ENCODE results near the gene TEAD1. TPM values are rescaled to one million over a fixed set of nuclear protein-coding genes. Genes with fewer than 3 reads are reported as not detected.

Gene TEAD1
- polyA plus RNA-seq, 1 donor from 2014 or later = 12.2 TPM

GRCh38 chr11:12991426-12991825 is 317.2 kb downstream of the TEAD1 start:
- no peak overlapping the region for H3K4me3 ChIP-seq (ENCODE audit: low read length)
- no peaks in the 10 kb centered on the region for H4K20me1 ChIP-seq (ENCODE audit: insufficient read depth)
- no peaks in the 10 kb centered on the region for H3K27me3 ChIP-seq (ENCODE audit: insufficient read depth, low read depth, low read length)
- H2AFZ ChIP-seq (ENCODE audit: low read depth, low read length) = no peak overlapping the region
- H3K4me2 ChIP-seq (ENCODE audit: low read length) = no peak overlapping the region
- no peaks in the 10 kb centered on the region for H3K36me3 ChIP-seq (ENCODE audit: insufficient read depth, low read length)
- H3K9ac ChIP-seq (ENCODE audit: low read length) = no peak overlapping the region
- no peaks in the 10 kb centered on the region for H3K9me2 ChIP-seq (ENCODE audit: insufficient read depth, low read length)
- TF ChIP-seq SMC3 (conservative IDR thresholded peaks at IDR 0.05; ENCODE audit: poor library complexity) (no peak), RAD21 (conservative IDR thresholded peaks at IDR 0.05) (no peak), EZH2 (IDR thresholded peaks at IDR 0.05; ENCODE audit: borderline replicate concordance, insufficient read depth, low read length, poor library complexity, severe bottlenecking) (no peak), TAF1 (IDR thresholded peaks at IDR 0.05; ENCODE audit: low read depth) (no peak), REST (IDR thresholded peaks at IDR 0.05; ENCODE audit: borderline replicate concordance) (no peak)
- H3K27ac ChIP-seq (ENCODE audit: low read length) = no peak overlapping the region
- no peaks in the 10 kb centered on the region for H3F3A ChIP-seq (ENCODE audit: insufficient read depth, low read length, poor library complexity, severe bottlenecking)
- no peaks in the 10 kb centered on the region for H3K79me2 ChIP-seq (replicated peaks; ENCODE audit: insufficient read depth, low read length)
- H3K9me3 ChIP-seq (ENCODE audit: low read length) = no peaks in the 10 kb centered on the region

- Histone ChIP-seq H3K4me2 (ENCODE audit: low read length) (no peak overlapping the region), H3K27me3 (ENCODE audit: insufficient read depth, low read depth, low read length) (no peaks in the 10 kb centered on the region), H3K4me3 (ENCODE audit: low read length) (no peak overlapping the region), H3K27ac (ENCODE audit: low read length) (no peak overlapping the region), H2AFZ (ENCODE audit: low read depth, low read length) (no peak overlapping the region), H3K9ac (ENCODE audit: low read length) (no peak overlapping the region), H3K9me3 (ENCODE audit: low read length) (no peaks in the 10 kb centered on the region), H3K9me2 (ENCODE audit: insufficient read depth, low read length) (no peaks in the 10 kb centered on the region), H3K36me3 (ENCODE audit: insufficient read depth, low read length) (no peaks in the 10 kb centered on the region), H3F3A (ENCODE audit: insufficient read depth, low read length, poor library complexity, severe bottlenecking) (no peaks in the 10 kb centered on the region), H3K79me2 (replicated peaks; ENCODE audit: insufficient read depth, low read length) (no peaks in the 10 kb centered on the region), H4K20me1 (ENCODE audit: insufficient read depth) (no peaks in the 10 kb centered on the region)
- TF ChIP-seq SMC3 (conservative IDR thresholded peaks at IDR 0.05; ENCODE audit: poor library complexity) (no peak), EP300 (conservative IDR thresholded peaks at IDR 0.05; ENCODE audit: poor library complexity, severe bottlenecking) (no peak), CTCF (IDR thresholded peaks at IDR 0.05; ENCODE audit: poor library complexity, severe bottlenecking) (no peak), EZH2 (IDR thresholded peaks at IDR 0.05; ENCODE audit: borderline replicate concordance, insufficient read depth, low read length, poor library complexity, severe bottlenecking) (no peak), REST (IDR thresholded peaks at IDR 0.05; ENCODE audit: borderline replicate concordance) (no peak), TAF1 (IDR thresholded peaks at IDR 0.05; ENCODE audit: low read depth) (no peak), POLR2AphosphoS5 (IDR thresholded peaks at IDR 0.05) (no peak), RAD21 (conservative IDR thresholded peaks at IDR 0.05) (no peak), MXI1 (conservative IDR thresholded peaks at IDR 0.05; ENCODE audit: poor library complexity, severe bottlenecking) (no peak)
These were observed 319.4 kb downstream of the TEAD1 start for GRCh38 chr11:12993626-12994025.

Small RNA genes lying within 50 kb of the gene (small RNA-seq; reads per million reads assigned to genes)
- 0 to 1.3 (median 0) reads per million in 3 experiments for gene RF00424

Measured in neural cell (in vitro differentiated cells).